HEK293 (cell line): Measurements from ENCODE around the gene CTNNA2.

Source experiments
- CTCF ChIA-PET: fragments of 350-600 bp; formaldehyde crosslinking; extraction: SDS; loops from one replicate; lab custom pipeline; 2021; ENCODE audit warnings: antibody characterized with exemption; lab: Yijun Ruan, JAX
- POLR2A ChIA-PET: fragments of 300-600 bp; formaldehyde crosslinking; extraction: SDS; loops from one replicate; lab custom pipeline; 2020; ENCODE audit warnings: antibody characterized with exemption, inconsistent platforms; lab: Yijun Ruan, JAX
- H3K27ac ChIP-seq: fragments of 200-500 bp; sonication (Bioruptor generic); 2 replicates; pipeline ENCODE4 v1.5.1; 2014; ENCODE audit warnings: low read depth, low read length, control low read depth, inconsistent platforms; ENCODE audit errors: extremely low read depth
- H3K36me3 ChIP-seq, 2 experiments: fragments of 200-500 bp in 1 of 2; sonication (Bioruptor generic) in 1 of 2; 1 replicate in 1 of 2; 2 replicates in 1 of 2; pipeline ENCODE4 v1.5.1; 2014 to 2017; ENCODE audit warnings: inconsistent platforms in 2 of 2, low read length in 2 of 2; ENCODE audit not compliant: control insufficient read depth in 2 of 2, insufficient read depth in 1 of 2
- H3K4me1 ChIP-seq: fragments of 200-500 bp; sonication (Bioruptor generic); 2 replicates; pipeline ENCODE4 v1.5.1; 2014; ENCODE audit warnings: mild to moderate bottlenecking, low read length, inconsistent platforms; ENCODE audit not compliant: control insufficient read depth, insufficient read depth
- H3K4me3 ChIP-seq: 2 replicates; pipeline ENCODE4 v1.5.1; 2011; ENCODE audit warnings: low read depth, mild to moderate bottlenecking, control low read depth, low read length, moderate library complexity
- H3K9me3 ChIP-seq: fragments of 200-500 bp; sonication (Bioruptor generic); 2 replicates; pipeline ENCODE4 v1.5.1; 2014; ENCODE audit warnings: low read depth, low read length, inconsistent platforms; ENCODE audit not compliant: control insufficient read depth, insufficient read depth
- AEBP2 ChIP-seq: fragments of 450-650 bp; formaldehyde crosslinking; IDR thresholded peaks from 2 replicates; pipeline ENCODE4 v1.5.1; 2016; ENCODE audit warnings: missing biosample characterization, missing genetic modification characterization, borderline replicate concordance
- PATZ1 ChIP-seq: fragments of 450-650 bp; formaldehyde crosslinking; IDR thresholded peaks from 2 replicates; pipeline ENCODE4 v1.5.1; 2016; ENCODE audit warnings: missing biosample characterization, missing genetic modification characterization
- PRDM1 ChIP-seq: fragments of 450-650 bp; formaldehyde crosslinking; IDR thresholded peaks from 2 replicates; pipeline ENCODE4; 2016; ENCODE audit warnings: missing biosample characterization, missing genetic modification characterization
- SCRT1 ChIP-seq: fragments of 450-650 bp; formaldehyde crosslinking; IDR thresholded peaks from 2 replicates; pipeline ENCODE4 v1.5.1; 2016; ENCODE audit warnings: missing biosample characterization, missing genetic modification characterization, borderline replicate concordance
- SETDB1 ChIP-seq: IDR thresholded peaks from one replicate; pipeline ENCODE4 v1.6.1; 2017; ENCODE audit warnings: mild to moderate bottlenecking, low read length, moderate library complexity, mixed read lengths; ENCODE audit not compliant: insufficient read length
- SP2 ChIP-seq: fragments of 450-650 bp; formaldehyde crosslinking; IDR thresholded peaks from 2 replicates; pipeline ENCODE4 v1.5.1; 2016; ENCODE audit warnings: missing biosample characterization, missing genetic modification characterization
- ZBTB1 ChIP-seq: fragments of 450-650 bp; formaldehyde crosslinking; IDR thresholded peaks from 2 replicates; pipeline ENCODE4 v1.5.1; 2016; ENCODE audit warnings: missing biosample characterization, missing genetic modification characterization
- ZBTB17 ChIP-seq: fragments of 450-650 bp; formaldehyde crosslinking; IDR thresholded peaks from 2 replicates; pipeline ENCODE4 v1.5.1; 2016; ENCODE audit warnings: missing biosample characterization, missing genetic modification characterization
- ZBTB20 ChIP-seq: fragments of 450-650 bp; formaldehyde crosslinking; IDR thresholded peaks from 2 replicates; pipeline ENCODE4 v1.5.1; 2016; ENCODE audit warnings: missing biosample characterization, missing genetic modification characterization
- ZBTB21 ChIP-seq: fragments of 450-650 bp; formaldehyde crosslinking; IDR thresholded peaks from 2 replicates; pipeline ENCODE4 v1.5.1; 2017; ENCODE audit warnings: missing biosample characterization, missing genetic modification characterization
- ZFP3 ChIP-seq: fragments of 450-650 bp; formaldehyde crosslinking; IDR thresholded peaks from 2 replicates; pipeline ENCODE4 v1.5.1; 2016; ENCODE audit warnings: low read depth, missing biosample characterization, missing genetic modification characterization
- ZNF10 ChIP-seq: fragments of 450-650 bp; formaldehyde crosslinking; IDR thresholded peaks from 2 replicates; pipeline ENCODE4 v1.5.1; 2017; ENCODE audit warnings: missing biosample characterization, missing genetic modification characterization
- ZNF133 ChIP-seq: fragments of 450-650 bp; formaldehyde crosslinking; IDR thresholded peaks from 2 replicates; pipeline ENCODE4 v1.5.1; 2016; ENCODE audit warnings: missing biosample characterization, missing genetic modification characterization
- ZNF138 ChIP-seq: fragments of 450-650 bp; formaldehyde crosslinking; IDR thresholded peaks from 2 replicates; pipeline ENCODE4 v1.5.1; 2016; ENCODE audit warnings: missing biosample characterization, missing genetic modification characterization, borderline replicate concordance
- ZNF140 ChIP-seq: fragments of 450-650 bp; formaldehyde crosslinking; IDR thresholded peaks from 2 replicates; pipeline ENCODE4 v1.5.1; 2016; ENCODE audit warnings: missing biosample characterization, missing genetic modification characterization
- ZNF211 ChIP-seq: fragments of 450-650 bp; formaldehyde crosslinking; IDR thresholded peaks from 2 replicates; pipeline ENCODE4 v1.5.1; 2016; ENCODE audit warnings: low read depth, missing biosample characterization, missing genetic modification characterization
- ZNF214 ChIP-seq: fragments of 450-650 bp; formaldehyde crosslinking; IDR thresholded peaks from 2 replicates; pipeline ENCODE4 v1.5.1; 2017; ENCODE audit warnings: missing biosample characterization, mild to moderate bottlenecking, missing genetic modification characterization, borderline replicate concordance
- ZNF324 ChIP-seq: fragments of 450-650 bp; formaldehyde crosslinking; IDR thresholded peaks from 2 replicates; pipeline ENCODE4 v1.5.1; 2016; ENCODE audit warnings: missing biosample characterization, missing genetic modification characterization
- ZNF362 ChIP-seq: fragments of 450-650 bp; formaldehyde crosslinking; IDR thresholded peaks from 2 replicates; pipeline ENCODE4 v1.5.1; 2016; ENCODE audit warnings: missing biosample characterization, missing genetic modification characterization
- ZNF416 ChIP-seq: fragments of 450-650 bp; formaldehyde crosslinking; IDR thresholded peaks from 2 replicates; pipeline ENCODE4 v1.5.1; 2016; ENCODE audit warnings: missing biosample characterization, missing genetic modification characterization
- ZNF473 ChIP-seq: fragments of 450-650 bp; formaldehyde crosslinking; IDR thresholded peaks from 2 replicates; pipeline ENCODE4 v1.5.1; 2017; ENCODE audit warnings: missing biosample characterization, missing genetic modification characterization
- ZNF488 ChIP-seq: fragments of 450-650 bp; formaldehyde crosslinking; IDR thresholded peaks from 2 replicates; pipeline ENCODE4 v1.5.1; 2016; ENCODE audit warnings: missing biosample characterization, missing genetic modification characterization
- ZNF513 ChIP-seq: fragments of 450-650 bp; IDR thresholded peaks from 2 replicates; pipeline ENCODE4 v1.5.1; 2018; ENCODE audit warnings: missing biosample characterization, missing genetic modification characterization
- ZNF521 ChIP-seq: fragments of 450-650 bp; formaldehyde crosslinking; IDR thresholded peaks from 2 replicates; pipeline ENCODE4 v1.5.1; 2017; ENCODE audit warnings: missing biosample characterization, mild to moderate bottlenecking, missing genetic modification characterization
- ZNF76 ChIP-seq: fragments of 450-650 bp; formaldehyde crosslinking; IDR thresholded peaks from 2 replicates; pipeline ENCODE4; 2016; ENCODE audit warnings: low read depth, missing biosample characterization, missing genetic modification characterization, borderline replicate concordance
- ZNF776 ChIP-seq: fragments of 450-650 bp; formaldehyde crosslinking; IDR thresholded peaks from 2 replicates; pipeline ENCODE4 v1.5.0; 2017; ENCODE audit warnings: missing biosample characterization, missing genetic modification characterization, borderline replicate concordance
- ZNF791 ChIP-seq: fragments of 450-650 bp; formaldehyde crosslinking; IDR thresholded peaks from 2 replicates; pipeline ENCODE4 v1.5.1; 2016; ENCODE audit warnings: missing biosample characterization, missing genetic modification characterization
- ZNF837 ChIP-seq: fragments of 450-650 bp; formaldehyde crosslinking; IDR thresholded peaks from 2 replicates; pipeline ENCODE4 v1.5.1; 2016; ENCODE audit warnings: missing biosample characterization, missing genetic modification characterization
- ZSCAN16 ChIP-seq: fragments of 450-650 bp; formaldehyde crosslinking; IDR thresholded peaks from 2 replicates; pipeline ENCODE4 v1.5.1; 2016; ENCODE audit warnings: missing biosample characterization, missing genetic modification characterization

CTNNA2 gene

GRCh38 chr2:80573167-80573566 is 1060.3 kb downstream of the CTNNA2 start:
- H3K4me1 ChIP-seq: no peaks in the 10 kb centered on the region
- no peak overlapping the region for H3K27ac ChIP-seq
- POLR2A ChIA-PET: no interaction called here
- CTCF ChIA-PET: no interaction called here
- H3K36me3 ChIP-seq: no peaks in the 10 kb centered on the region
- no peaks in the 10 kb centered on the region for H3K9me3 ChIP-seq
- no peak overlapping the region for H3K4me3 ChIP-seq
- no peak for TF ChIP-seq ZNF140 (tag by site-specific recombination)
- no peak for TF ChIP-seq ZNF214
- TF ChIP-seq PATZ1 (tag by site-specific recombination): no peak
- TF ChIP-seq ZNF211 (tag by site-specific recombination): no peak
- no peak for TF ChIP-seq SETDB1
- no peak for TF ChIP-seq ZNF488 (tag by site-specific recombination)
- no peak for TF ChIP-seq ZNF837 (tag by site-specific recombination)
- no peak for TF ChIP-seq ZNF324 (tag by site-specific recombination)
- TF ChIP-seq ZNF416 (tag by site-specific recombination): no peak
- TF ChIP-seq ZBTB21: no peak
- TF ChIP-seq ZNF362: no peak

- Histone ChIP-seq H3K36me3 (no peaks in the 10 kb centered on the region), H3K9me3 (no peaks in the 10 kb centered on the region), H3K27ac (no peak overlapping the region), H3K4me3 (no peak overlapping the region), H3K4me1 (no peaks in the 10 kb centered on the region)
- TF ChIP-seq ZNF521 (no peak), ZNF138 (tag by site-specific recombination) (no peak), ZNF513 (tag by site-specific recombination) (no peak), ZBTB1 (no peak), ZBTB20 (tag by site-specific recombination) (no peak), PRDM1 (tag by site-specific recombination) (no peak), ZNF10 (tag by site-specific recombination) (no peak), ZNF473 (no peak), ZNF791 (tag by site-specific recombination) (no peak), SP2 (tag by site-specific recombination) (no peak), ZFP3 (tag by site-specific recombination) (no peak), ZSCAN16 (no peak), AEBP2 (tag by site-specific recombination) (no peak), ZNF76 (tag by site-specific recombination) (no peak), SCRT1 (no peak), ZBTB17 (tag by site-specific recombination) (no peak), ZNF133 (tag by site-specific recombination) (no peak), ZNF776 (tag by site-specific recombination) (no peak)
- ChIA-PET CTCF (interaction anchor here (0.6 kb wide), 1 partner anchor 9 kb away, joined by 4 read pairs; no protein-coding TSS in a partner anchor), POLR2A (no interaction called here)
These were observed 1061.1 kb downstream of the CTNNA2 start for GRCh38 chr2:80573950-80574349.
